HCT116 (cell line): ENCODE data around the gene GBP6. TPM values are rescaled to one million over a fixed set of nuclear protein-coding genes. Genes with fewer than 3 reads are reported as not detected.

Experiments used
- ATAC-seq: fragments of 200-7000 bp; cut with Tn5 transposase; 2 replicates; pipeline ENCODE4 v1.9.1; 2020; ENCODE audit warnings: mild to moderate bottlenecking, moderate library complexity
- BruUV-seq: library from RNA; stranded (reverse); fragments of 400-500 nt; replicated peaks from 2 replicates; lab custom pipeline; 2021; lab: Mats Ljungman, UMichigan
- CTCF ChIA-PET: fragments of 300-600 bp; sonication (Branson Sonifier 250); formaldehyde crosslinking; loops from one replicate; lab custom pipeline; 2021; ENCODE audit warnings: antibody characterized with exemption; lab: Charles Lee
- POLR2A ChIA-PET: fragments of 300-600, 350-600 bp; sonication (Branson Sonifier 250); formaldehyde crosslinking; loops from one replicate; lab custom pipeline; 2021; ENCODE audit warnings: antibody characterized with exemption; lab: Charles Lee
- RAD21 ChIA-PET, 2 experiments: fragments of 300-600 bp; sonication (Branson Sonifier 250); formaldehyde crosslinking; loops; one replicate each; lab custom pipeline; 2023; ENCODE audit warnings: low total read pairs in 2 of 2; ENCODE audit not compliant: uncharacterized antibody in 2 of 2, unreplicated experiment in 2 of 2, low non-redundant PET in 1 of 2; lab: Charles Lee
- DNase-seq: peaks from one replicate; pipeline ENCODE4 v3.0.0-alpha.2; 2010; ENCODE audit warnings: low read depth, low spot score
- H2AFZ ChIP-seq: fragments of 200-600 bp; shearing (Covaris generic), sonication (generic); 2 replicates; pipeline ENCODE4 v1.6.1; 2017; ENCODE audit warnings: low read depth, mixed run types, mixed read lengths, antibody characterized with exemption, low read length; ENCODE audit not compliant: poor library complexity, severe bottlenecking
- H3K27ac ChIP-seq: 2 replicates; pipeline ENCODE4 v1.5.1; 2012; ENCODE audit warnings: low read depth, low read length
- H3K27me3 ChIP-seq: fragments of 200-600 bp; sonication (generic); 2 replicates; pipeline ENCODE4 v1.6.1; 2016; ENCODE audit warnings: mixed run types, low read length, mixed read lengths; ENCODE audit not compliant: insufficient read depth
- H3K36me3 ChIP-seq, 2 experiments: fragments of 200-500 bp in 1 of 2; fragments of 200-600 bp in 1 of 2; sonication (Bioruptor generic) in 1 of 2; sonication (generic) in 1 of 2; 2 replicates each; pipeline versions ENCODE4 v1.5.1 to v1.6.1; 2014 to 2016; ENCODE audit warnings: low read length in 2 of 2, inconsistent platforms in 1 of 2, mixed read lengths in 1 of 2, mixed run types in 1 of 2; ENCODE audit not compliant: insufficient read depth in 2 of 2, control insufficient read depth in 1 of 2
- H3K4me1 ChIP-seq, 2 experiments: fragments of 200-600 bp in 1 of 2; sonication (generic) in 1 of 2; 2 replicates each; pipeline versions ENCODE4 v1.5.1 to v1.6.1; 2012 to 2017; ENCODE audit warnings: low read length in 2 of 2, inconsistent platforms in 1 of 2, mild to moderate bottlenecking in 1 of 2, mixed read lengths in 1 of 2, mixed run types in 1 of 2, moderate library complexity in 1 of 2; ENCODE audit not compliant: insufficient read depth in 2 of 2, control insufficient read depth in 1 of 2
- H3K4me2 ChIP-seq: fragments of 200-600 bp; sonication (generic); 2 replicates; pipeline ENCODE4 v1.6.1; 2017; ENCODE audit warnings: mixed run types, low read length, mixed read lengths
- H3K4me3 ChIP-seq, 2 experiments: fragments of 200-600 bp in 1 of 2; sonication (generic) in 1 of 2; replicated peaks in 1 of 2; 2 replicates each; pipeline ENCODE4 v1.5.1; 2011 to 2016; ENCODE audit warnings: low read length in 2 of 2, control low read depth in 1 of 2, low read depth in 1 of 2, mild to moderate bottlenecking in 1 of 2, mixed read lengths in 1 of 2, mixed run types in 1 of 2
- H3K79me2 ChIP-seq: fragments of 200-600 bp; sonication (generic); 2 replicates; pipeline ENCODE4 v1.6.1; 2017; ENCODE audit warnings: mild to moderate bottlenecking, mixed run types, low read length, moderate library complexity, mixed read lengths; ENCODE audit not compliant: insufficient read depth
- H3K9ac ChIP-seq: fragments of 200-600 bp; sonication (generic); 2 replicates; pipeline ENCODE4 v1.6.1; 2016; ENCODE audit warnings: low read length, mixed read lengths
- H3K9me2 ChIP-seq: fragments of 200-600 bp; sonication (generic), shearing (Covaris generic); 2 replicates; pipeline ENCODE4 v1.6.1; 2017; ENCODE audit warnings: mixed run types, mild to moderate bottlenecking, moderate library complexity; ENCODE audit not compliant: insufficient read depth
- H3K9me3 ChIP-seq, 2 experiments: fragments of 200-500 bp in 1 of 2; fragments of 200-600 bp in 1 of 2; sonication (Bioruptor generic) in 1 of 2; sonication (generic) in 1 of 2; 2 replicates each; pipeline ENCODE4 v1.6.1; 2014 to 2017; ENCODE audit warnings: low read length in 2 of 2, mixed read lengths in 2 of 2, inconsistent platforms in 1 of 2, low read depth in 1 of 2, mild to moderate bottlenecking in 1 of 2, mixed run types in 1 of 2, moderate library complexity in 1 of 2; ENCODE audit not compliant: control insufficient read depth in 1 of 2, insufficient read depth in 1 of 2
- H4K20me1 ChIP-seq: fragments of 200-600 bp; sonication (generic), shearing (Covaris generic); 2 replicates; pipeline ENCODE4 v1.6.1; 2017; ENCODE audit warnings: mixed run types, mild to moderate bottlenecking, moderate library complexity; ENCODE audit not compliant: insufficient read depth
- CBX3 ChIP-seq: IDR thresholded peaks from 2 replicates; pipeline ENCODE4 v1.6.1; 2012; ENCODE audit warnings: low read depth
- CEBPB ChIP-seq: IDR thresholded peaks from 2 replicates; pipeline ENCODE4 v1.6.1; 2012; ENCODE audit warnings: low read depth
- CTCF ChIP-seq, 3 experiments: fragments of 200-600 bp in 1 of 3; sonication (generic) in 1 of 3; IDR thresholded peaks in 2 of 3; conservative IDR thresholded peaks in 1 of 3; 2 replicates each; pipeline ENCODE4 v1.5.1; 2012 to 2017; ENCODE audit warnings: low read depth in 2 of 3, low read length in 2 of 3, antibody characterized with exemption in 1 of 3, borderline replicate concordance in 1 of 3, control low read depth in 1 of 3, mild to moderate bottlenecking in 1 of 3, mixed read lengths in 1 of 3, mixed run types in 1 of 3, moderate library complexity in 1 of 3; ENCODE audit not compliant: insufficient read depth in 1 of 3
- EGR1 ChIP-seq: IDR thresholded peaks from 2 replicates; pipeline ENCODE4 v1.6.1; 2012; ENCODE audit warnings: low read depth
- ELF1 ChIP-seq: IDR thresholded peaks from 2 replicates; pipeline ENCODE4 v1.6.1; 2012; ENCODE audit warnings: low read depth, borderline replicate concordance
- EZH2phosphoT487 ChIP-seq: fragments of 200-600 bp; IDR thresholded peaks from 2 replicates; pipeline ENCODE4 v1.6.1; 2018; ENCODE audit warnings: antibody characterized with exemption, borderline replicate concordance
- FOSL1 ChIP-seq: IDR thresholded peaks from 2 replicates; pipeline ENCODE4 v1.6.1; 2012; ENCODE audit warnings: low read depth
- MAX ChIP-seq: IDR thresholded peaks from 2 replicates; pipeline ENCODE4 v1.6.1; 2012
- POLR2AphosphoS5 ChIP-seq: IDR thresholded peaks from 2 replicates; pipeline ENCODE4 v1.6.1; 2011; ENCODE audit warnings: mild to moderate bottlenecking, low read depth, low read length, moderate library complexity
- RAD21 ChIP-seq: IDR thresholded peaks from 2 replicates; pipeline ENCODE4 v1.6.1; 2012; ENCODE audit warnings: low read depth, mild to moderate bottlenecking
- REST ChIP-seq: IDR thresholded peaks from 2 replicates; pipeline ENCODE4 v1.6.1; 2012; ENCODE audit warnings: low read depth
- SIN3A ChIP-seq: IDR thresholded peaks from 2 replicates; pipeline ENCODE4 v1.6.1; 2012; ENCODE audit warnings: low read depth
- SRF ChIP-seq: IDR thresholded peaks from 2 replicates; pipeline ENCODE4 v1.6.1; 2012; ENCODE audit warnings: low read depth
- intact Hi-C: fragments of 100-400 bp; cut with micrococcal nuclease; formaldehyde crosslinking; loops from 2 replicates; pipeline ENCODE4 v1.10.0; 2022
- total RNA-seq: library from RNA; stranded (reverse); gene quantifications from one replicate; pipeline ENCODE4 v1.2.1, GENCODE V29; 2021; ENCODE audit not compliant: unreplicated experiment

GBP6 gene
- total RNA-seq, 1 experiment from 2014 or later = not detected

GRCh38 chr1:89322402-89322801 is 41.5 kb upstream of the GBP6 start:
- Histone ChIP-seq H3K27me3 (no peaks in the 10 kb centered on the region), H4K20me1 (no peaks in the 10 kb centered on the region), H3K27ac (no peak overlapping the region), H3K9me2 (no peaks in the 10 kb centered on the region), H3K36me3 (no peaks in the 10 kb centered on the region), H3K4me1 (no peaks in the 10 kb centered on the region), H3K9me3 (no peaks in the 10 kb centered on the region), H3K9ac (no peak overlapping the region), H3K4me2 (no peak overlapping the region), H2AFZ (no peak overlapping the region), H3K4me3 (no peak overlapping the region), H3K79me2 (no peaks in the 10 kb centered on the region)
- TF ChIP-seq EGR1 = no peak
- TF ChIP-seq ELF1 = no peak
- TF ChIP-seq EZH2phosphoT487 = no peak
- no peak for TF ChIP-seq CTCF (IDR thresholded peaks at IDR 0.05 in 2 of 3, conservative IDR thresholded peaks at IDR 0.05 in 1 of 3; ENCODE audit: borderline replicate concordance in 1 of 3, insufficient read depth in 1 of 3, low read depth in 2 of 3, low read length in 2 of 3)
- TF ChIP-seq CBX3 = no peak
- TF ChIP-seq SIN3A = no peak
- TF ChIP-seq POLR2AphosphoS5 = no peak
- ChIA-PET POLR2A (no interaction called here), RAD21 (no interaction called here), CTCF (no interaction called here)
- DNase-seq = no peak
- no peak for ATAC-seq
- intact Hi-C loops = no loop called here
- BruUV-seq = no TSS peak

- Histone ChIP-seq H3K4me1 (no peaks in the 10 kb centered on the region), H2AFZ (no peak overlapping the region), H3K9ac (no peak overlapping the region), H3K27me3 (no peaks in the 10 kb centered on the region), H3K9me3 (no peaks in the 10 kb centered on the region), H4K20me1 (no peaks in the 10 kb centered on the region), H3K36me3 (no peaks in the 10 kb centered on the region), H3K9me2 (no peaks in the 10 kb centered on the region), H3K79me2 (no peaks in the 10 kb centered on the region), H3K4me3 (no peak overlapping the region), H3K4me2 (no peak overlapping the region), H3K27ac (no peak overlapping the region)
- BruUV-seq = no TSS peak
- POLR2A ChIA-PET = no interaction called here
- peak; percentile 59; the same call in 1 of the 2 replicates for ATAC-seq
- intact Hi-C loops = no loop called here
- RAD21 ChIA-PET = no interaction called here
- no peak for DNase-seq
- CTCF ChIA-PET = no interaction called here
- TF ChIP-seq RAD21 (no peak), EGR1 (no peak), REST (no peak), CEBPB (no peak), FOSL1 (no peak), SRF (no peak), POLR2AphosphoS5 (no peak), MAX (no peak), CTCF (IDR thresholded peaks at IDR 0.05 in 2 of 3, conservative IDR thresholded peaks at IDR 0.05 in 1 of 3; ENCODE audit: borderline replicate concordance in 1 of 3, insufficient read depth in 1 of 3, low read depth in 2 of 3, low read length in 2 of 3) (no peak)
These were observed 32.0 kb upstream of the GBP6 start for GRCh38 chr1:89331890-89332289.
